Activated T-cell treated with anti-CD3 and anti-CD28 coated beads for 24 hours (primary cell): Measurements from ENCODE around the gene EHBP1L1.

Experiments used
- DNase-seq: peaks from one replicate; pipeline ENCODE4 v3.0.0-alpha.2; 2020; ENCODE audit warnings: low read depth

EHBP1L1 gene

DNA sequence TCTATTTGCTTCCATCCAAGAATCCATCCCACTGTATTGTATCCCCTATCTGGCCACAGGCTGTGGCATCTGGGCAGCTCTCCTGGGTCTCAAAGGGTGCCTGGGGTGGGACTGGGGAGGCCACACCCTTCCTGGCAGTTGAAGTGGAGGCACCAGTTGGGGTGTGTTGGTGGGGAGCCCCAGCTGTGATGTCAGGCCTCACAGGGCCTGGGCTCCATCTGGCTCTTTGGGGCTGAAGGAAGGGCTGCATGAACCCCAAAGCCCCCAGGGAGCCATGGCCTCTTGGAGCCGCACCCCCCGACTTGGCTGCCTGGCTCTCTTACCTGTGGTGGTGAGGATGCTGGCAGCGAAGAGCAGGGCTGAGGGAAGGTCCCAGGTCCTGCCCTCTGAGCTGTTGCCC is 19.3 kb downstream of the EHBP1L1 start:
- DNase-seq = no peak

DNA sequence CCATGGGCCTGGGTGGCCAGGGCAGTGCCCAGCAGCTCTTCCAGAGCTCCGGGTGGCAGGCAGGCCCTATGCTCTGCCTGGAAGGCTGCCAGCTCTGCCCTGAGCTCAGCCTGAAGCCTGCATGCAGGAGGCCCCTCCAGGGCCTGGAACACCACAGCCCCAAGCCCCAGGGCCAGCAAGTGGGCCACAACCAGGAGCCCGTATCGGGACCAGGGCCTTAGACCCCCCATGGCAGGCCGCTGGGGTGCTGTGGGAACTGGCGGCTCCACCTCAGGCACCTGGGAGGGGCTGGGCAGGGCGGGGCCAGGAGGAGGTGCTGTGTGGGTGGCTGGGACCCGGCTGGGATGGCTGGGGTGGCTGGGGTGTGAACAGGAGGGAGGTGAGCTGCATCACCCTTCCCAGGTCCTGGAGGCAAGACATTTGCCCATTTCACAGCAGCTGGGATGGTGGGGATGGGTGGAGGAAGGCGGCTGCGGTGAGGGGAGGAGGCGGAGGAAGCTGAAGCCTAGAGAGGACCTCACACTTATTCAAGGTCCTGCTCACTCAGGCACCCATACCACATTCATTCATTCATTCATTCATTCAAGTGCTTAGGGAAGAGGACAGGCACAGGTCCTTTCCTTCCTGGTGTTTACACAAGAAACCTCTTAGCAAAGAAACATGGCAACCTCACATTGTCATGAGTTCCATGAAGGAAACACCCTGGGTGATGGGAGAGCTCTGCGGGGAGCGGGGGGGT is 19.9 kb downstream of the EHBP1L1 start, which contains the start of gene KCNK7:
Gene KCNK7, minus strand, starts transcription at position 258 of the 739 bp plus-strand sequence. Its CDS starts 28 bp downstream, at position 230.
- no peak for DNase-seq

DNA sequence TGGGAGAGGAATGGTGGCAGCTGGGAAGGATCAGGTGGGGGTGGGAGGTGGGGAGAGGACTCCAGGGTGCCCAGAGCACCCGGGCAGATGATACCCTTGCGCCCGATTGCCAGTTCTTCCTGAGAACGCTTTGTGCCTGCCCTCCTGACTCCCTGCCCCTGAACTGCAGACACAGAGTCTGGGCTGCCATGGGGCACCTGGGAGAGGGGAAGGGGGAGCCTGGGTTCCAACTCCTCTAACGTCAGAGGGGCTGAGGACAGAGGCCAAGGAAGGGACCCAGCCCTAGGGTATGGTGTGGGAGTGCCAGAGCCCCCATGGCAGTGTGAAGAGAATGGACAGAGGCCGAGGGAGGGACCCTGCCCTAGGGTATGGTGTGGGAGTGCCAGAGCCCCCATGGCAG is 20.7 kb downstream of the EHBP1L1 start:
- DNase-seq = no peak

DNA sequence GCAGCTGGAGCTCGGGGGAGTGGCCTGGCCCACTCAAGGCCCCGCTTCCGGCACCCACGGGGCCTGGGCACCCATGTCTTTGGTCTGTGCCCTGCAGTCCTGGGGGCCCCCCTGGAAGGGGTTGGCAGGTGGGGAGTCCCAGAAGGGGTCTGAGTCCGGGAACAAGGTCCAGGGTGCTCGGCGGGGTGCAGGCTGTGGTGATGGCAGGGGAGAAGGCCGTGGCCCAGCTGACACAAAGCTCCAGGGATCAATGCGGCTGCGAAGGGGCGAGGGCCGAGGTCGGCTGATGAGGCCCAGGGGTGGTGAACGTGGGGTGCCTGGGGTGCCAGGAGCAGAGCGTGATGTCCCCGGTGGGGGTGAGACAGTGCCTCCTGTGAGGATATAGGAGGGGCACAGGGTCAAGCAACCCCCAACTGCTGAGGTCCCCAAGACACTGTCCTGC is 22.4 kb downstream of the EHBP1L1 start:
- no peak for DNase-seq

DNA sequence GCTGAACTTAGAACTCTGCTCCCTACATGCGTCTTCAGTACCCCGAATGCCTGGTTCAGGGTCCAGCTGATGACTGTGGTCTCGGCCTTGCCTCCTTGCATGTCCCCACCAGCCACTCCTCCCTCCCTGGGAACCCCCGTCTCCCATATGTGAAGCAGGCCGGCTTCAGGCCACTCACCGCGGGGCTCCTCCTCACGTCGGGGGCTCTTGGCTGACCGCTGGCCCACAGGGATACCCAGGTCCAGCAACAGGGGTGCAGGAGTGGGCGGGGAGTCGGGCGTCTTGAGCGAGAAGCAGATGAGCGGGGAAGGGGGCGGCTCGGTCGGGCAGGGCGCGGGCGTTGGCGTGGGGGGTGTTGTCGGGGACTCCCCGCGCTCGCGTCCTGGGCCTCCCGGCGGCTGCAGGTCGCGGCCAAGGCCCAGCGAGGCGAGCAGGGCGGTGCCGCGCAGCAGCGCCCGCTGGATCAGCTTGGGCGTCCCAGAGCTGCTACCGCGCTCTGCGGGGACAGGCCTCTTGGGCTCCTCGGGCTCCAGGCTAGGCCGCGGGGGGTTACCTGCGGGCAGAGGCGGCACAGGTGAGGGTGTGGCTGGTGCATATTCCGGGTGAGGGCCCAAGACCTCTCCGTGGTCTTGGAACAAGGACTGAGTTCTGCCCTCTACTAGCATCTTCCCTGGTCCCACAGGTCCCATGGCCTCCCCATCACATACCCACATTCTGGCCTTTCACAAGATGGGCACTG is 23.5 kb downstream of the EHBP1L1 start:
- DNase-seq = no peak

DNA sequence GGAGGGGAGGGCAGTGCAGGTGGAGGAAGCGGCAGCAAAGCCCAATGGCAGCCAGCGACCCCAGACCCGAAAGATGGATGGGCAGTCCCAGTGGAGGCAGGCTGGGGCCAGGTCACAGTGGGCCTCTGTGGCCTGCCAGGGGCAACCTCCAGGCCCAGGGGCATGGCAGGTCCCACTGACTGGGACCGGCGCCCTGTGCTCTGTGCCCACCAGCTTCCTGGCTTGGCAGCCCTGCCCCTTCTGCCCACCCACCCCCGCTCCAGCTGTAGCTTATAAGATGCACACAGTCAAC is 24.0 kb downstream of the EHBP1L1 start:
- DNase-seq = no peak

DNA sequence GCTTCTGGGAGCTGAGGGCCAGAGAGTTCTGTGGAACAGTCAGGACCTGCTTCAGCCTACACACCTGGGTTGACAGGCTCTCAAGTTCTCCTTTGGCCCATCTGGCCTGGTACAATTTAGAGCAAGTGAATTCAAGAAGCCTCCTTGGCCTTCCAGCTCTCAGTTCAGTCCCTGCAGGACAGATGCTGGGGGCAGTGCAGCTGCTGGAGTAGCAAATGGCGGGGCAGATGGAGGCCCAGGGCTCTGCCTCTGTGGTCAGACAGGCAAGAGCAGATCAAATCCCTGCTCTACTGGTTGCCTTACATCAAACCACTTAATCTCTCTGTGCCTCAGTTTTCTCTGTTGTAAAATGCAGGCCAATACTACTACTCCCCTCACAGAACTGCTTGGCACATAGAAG is 28.4 kb downstream of the EHBP1L1 start:
- no peak for DNase-seq

DNA sequence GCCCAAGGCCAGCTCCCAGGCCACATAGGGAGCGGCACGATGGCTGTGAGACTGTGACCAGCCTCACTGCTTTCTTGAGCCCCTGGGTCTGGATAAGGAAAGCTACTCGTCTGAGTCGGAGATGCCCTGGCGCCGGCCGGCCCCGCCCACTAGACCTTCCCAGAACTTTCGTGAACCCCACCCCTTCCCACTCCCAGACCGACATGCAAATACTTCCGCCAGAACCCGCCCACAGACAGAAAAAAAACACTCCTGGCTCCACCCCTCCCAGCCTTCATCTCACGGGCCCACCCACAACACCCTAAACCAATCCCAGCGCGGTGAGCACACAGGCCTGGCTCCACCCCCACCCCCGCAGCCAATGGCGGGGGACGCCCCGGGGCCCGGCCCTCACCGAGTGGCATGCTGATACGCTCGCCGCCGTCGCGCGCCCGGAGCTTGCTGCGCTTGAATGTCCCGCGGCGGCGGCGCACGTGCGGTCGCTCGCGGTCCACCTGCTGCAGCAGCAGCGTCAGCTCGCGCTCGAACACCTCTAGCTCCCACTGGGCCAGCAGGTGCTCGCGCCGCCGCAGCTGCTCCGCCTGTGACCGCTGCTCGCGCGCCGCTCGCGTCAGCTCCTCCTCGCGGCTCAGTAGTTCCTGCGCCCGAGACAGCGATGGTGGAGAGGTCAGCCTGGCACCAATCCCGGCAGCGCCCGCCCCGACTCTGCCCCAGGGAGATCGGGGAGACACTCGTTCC is 31.2 kb downstream of the EHBP1L1 start:
- DNase-seq = no peak

DNA sequence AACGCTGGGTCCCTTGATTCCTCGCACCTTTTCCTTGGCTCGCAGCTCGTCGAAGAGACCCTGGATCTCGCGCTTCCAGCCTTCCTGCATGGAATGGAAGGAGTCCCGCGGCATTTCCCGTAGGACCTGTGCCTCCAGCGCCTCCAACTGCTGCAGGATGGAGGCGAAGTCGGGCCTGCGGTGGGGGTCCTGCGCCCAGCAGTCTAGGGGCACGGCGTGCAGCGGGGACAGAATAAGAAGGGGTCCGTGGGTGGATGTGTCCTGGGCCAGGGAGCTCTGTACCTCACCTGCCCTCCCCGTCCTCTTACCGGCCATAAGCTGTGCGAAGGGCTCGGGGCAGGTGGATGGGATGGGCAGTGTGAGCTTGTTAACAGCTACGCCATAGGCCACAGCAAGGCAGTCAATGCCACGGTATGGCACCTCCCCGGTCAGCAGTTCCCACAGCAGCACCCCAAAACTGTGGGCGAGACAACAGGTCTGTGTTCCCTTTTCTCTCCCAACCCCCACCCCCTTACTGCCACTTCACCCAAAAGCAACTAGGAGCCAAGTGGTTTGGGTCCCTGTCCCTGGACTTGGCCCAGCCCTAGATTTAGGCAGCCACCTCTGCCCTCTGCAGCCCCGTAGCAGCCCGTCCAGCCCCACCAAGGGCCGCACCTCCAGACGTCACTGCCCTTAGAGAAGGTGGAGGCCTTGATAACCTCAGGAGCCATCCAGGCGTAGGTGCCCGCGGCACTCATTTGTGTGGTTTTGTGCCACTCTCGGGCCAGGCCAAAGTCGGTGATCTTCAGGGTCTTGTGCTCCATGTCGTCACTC is 32.0 kb downstream of the EHBP1L1 start:
- no peak for DNase-seq

DNA sequence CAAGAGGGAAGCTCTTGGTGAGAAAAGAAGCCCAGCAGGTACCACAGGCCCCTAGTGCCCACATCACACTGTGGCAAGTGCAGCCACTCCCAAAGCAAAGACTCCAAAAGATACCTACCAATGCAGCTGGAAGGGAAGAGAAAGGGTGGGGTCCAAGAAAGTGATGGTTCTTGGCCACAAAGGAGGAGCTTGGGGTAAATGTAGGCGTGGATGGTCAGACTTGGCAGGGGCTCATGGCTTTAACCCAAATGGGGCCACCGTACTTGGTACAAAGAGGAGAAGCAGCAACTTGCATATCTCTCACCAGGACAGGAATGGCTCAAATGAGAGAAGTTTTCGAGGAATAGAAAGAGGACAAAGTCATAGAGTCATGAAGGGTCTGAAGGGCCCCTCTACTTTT is 33.4 kb downstream of the EHBP1L1 start:
- DNase-seq = no peak

DNA sequence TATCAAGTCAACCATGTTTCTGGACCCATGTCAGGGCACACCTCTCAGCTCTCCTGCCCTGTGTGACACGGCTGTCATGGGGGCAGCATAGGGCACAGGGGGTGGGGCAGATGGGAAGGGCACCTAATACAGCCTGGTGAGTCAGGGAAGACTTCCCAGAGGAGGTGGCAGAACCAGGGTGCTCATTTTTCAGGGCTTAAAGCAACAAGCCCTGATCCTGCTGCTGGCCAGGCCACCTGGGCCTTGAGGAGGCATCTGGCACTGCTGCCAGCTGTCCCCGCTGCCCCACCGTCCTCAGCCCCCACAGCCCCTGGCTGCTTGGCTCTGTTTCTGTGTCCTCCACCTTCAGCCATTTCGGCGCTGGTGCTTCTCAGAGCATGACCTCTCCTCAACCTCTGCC is 33.8 kb downstream of the EHBP1L1 start:
- no peak for DNase-seq

DNA sequence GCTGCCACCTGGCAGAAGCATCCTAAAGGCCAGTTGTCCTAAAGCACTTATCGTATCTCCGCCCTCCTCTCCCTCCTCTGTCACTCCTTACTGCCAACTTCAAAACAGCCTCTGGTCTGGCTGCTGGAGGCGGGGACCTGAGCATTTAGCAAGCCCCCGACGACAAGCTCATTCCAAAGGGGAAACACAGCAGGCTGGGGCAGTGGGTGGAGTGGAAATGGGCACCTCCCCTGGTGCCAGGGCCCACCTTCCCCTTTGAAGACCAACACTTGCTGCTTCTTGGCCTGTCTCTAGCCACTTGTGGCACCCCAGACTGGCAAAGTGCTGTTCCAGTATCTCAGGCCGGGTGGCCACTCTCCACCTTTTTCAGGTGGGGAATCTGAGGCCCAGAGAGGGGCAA is 34.6 kb downstream of the EHBP1L1 start:
- DNase-seq = no peak

DNA sequence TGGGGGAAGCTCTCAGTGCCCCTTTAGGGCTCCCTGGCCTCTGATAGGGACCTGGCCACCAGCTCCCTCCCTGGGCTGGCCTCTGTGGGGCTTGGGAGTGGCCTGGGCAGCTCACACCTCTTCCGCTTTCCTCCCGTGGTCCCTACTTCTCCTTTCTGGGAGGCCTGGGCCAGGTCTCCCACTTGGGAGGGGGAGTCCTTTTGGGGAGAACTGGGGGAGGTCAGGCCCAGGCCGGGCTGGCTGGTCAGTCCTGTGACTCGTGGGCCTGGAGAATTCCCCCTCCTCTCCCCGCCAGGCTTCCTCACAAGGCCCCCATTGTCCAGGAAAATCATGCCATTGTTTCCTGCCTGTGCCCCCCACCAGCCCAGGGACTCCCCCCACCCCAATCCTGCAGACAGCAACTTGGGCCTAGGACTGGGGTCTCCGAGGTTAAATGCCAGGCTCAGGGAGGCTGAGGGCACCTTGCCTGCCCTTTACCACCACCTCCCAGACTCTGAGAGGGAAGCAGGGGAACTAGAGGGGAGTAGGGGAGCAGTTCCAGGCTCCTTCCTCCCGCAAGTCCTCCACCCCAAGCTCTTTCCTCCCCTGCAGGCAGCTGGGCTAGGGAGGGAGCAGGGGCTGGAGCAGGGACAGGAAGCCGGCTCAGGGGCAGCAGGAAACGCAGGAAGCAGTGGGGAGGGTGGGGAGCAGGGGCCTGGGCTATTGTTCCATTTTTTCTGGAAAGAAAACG is 35.3 kb downstream of the EHBP1L1 start:
- DNase-seq = no peak

DNA sequence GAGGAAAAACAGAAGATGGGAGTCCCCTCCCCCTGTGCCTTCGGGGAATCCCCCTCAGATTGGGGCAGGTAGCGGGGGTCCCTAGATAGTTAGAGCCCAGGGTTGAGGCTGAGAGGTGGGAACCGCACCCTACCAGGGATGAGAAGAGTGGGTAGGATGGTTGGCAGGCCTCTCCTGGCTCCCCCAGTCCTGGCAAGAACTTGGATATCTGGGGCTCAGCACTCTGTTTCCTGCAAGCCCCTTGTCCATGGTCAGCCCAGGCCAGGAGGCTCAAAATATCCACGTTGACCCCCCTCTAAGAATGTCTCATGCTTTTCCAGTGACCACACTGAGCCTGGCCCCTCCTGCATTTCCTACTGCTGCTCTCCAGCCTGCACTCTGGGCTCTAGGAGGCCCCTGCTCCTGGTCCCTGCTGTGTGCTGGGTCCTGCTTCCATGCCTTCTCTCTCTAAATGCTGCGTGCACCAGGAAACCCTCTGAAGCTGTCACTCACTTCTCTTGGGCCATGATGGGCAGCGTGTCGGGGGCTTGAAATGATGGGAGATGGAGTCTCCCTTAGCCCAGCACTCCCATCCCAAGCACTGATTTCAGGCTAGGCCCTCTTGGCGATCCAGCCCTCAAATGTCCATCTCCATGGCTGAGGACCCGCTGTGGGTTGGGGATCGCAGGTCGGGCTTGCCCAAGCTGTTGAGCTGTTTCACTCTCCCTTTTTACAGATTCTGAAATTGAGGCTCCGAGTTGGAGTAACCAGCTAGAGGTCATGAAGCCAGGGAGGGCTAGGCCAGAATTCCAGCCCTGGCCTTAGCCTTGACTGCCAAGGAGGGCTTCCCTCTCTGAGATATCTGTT is 36.1 kb downstream of the EHBP1L1 start:
- DNase-seq = no peak

DNA sequence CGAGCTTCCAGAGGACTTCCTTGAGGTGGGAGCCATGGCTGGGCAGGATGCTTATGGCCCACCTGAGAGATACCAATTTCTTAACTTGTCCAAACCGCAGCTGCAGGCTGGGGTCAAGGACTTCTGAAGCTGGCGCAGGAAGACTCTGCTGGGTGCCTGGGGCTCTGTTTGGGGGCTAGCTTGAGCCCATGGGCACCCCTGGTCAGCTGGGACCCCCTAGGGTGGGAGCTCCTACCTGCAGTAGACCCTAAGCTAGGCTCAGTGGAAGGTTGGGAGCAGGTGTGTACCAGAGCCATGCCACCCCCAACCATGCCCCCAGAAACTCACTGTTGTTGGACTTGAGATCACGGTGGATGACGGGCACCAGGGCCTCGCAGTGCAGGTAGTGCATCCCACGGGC is 36.8 kb downstream of the EHBP1L1 start:
- DNase-seq = no peak

DNA sequence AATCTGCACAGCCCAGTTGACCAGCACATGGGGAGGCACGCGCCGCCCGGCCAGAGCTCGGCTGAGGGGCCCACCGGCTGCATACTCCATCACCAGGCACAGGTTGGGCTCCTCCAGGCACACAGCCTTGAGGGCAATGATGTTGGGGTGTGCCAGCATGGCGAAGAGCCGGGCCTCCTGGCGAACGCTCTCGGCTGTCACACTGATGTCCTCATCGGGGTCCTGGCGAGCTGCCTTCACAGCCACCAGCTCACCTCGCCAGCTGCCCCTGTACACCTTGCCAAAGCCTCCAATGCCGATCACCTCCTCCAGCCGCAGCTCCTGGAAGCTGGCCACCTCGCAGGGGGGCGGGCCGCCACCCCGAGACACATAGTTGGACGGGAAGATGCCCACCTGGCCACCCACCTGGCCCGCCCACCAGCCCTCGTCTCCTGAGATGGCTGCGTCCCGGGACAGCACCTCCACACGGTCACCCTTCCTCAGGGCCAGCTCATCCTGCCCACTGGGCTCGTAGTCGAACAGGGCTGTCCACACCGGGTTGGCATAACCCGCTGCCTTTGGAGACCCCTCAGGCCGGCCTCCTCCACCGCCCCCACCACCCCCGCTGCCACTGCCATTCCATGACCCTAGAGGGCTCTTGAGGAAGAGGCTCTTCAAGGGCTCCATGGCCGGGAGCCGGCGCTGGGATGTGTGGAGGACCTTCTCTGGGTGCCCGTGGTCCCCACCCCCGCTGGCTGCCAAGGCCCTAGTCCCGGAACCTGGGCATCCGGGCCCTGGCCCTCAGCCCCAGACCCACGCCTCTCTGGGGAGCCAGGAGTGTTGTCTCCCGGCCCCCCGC is 37.5 kb downstream of the EHBP1L1 start:
- DNase-seq = no peak

DNA sequence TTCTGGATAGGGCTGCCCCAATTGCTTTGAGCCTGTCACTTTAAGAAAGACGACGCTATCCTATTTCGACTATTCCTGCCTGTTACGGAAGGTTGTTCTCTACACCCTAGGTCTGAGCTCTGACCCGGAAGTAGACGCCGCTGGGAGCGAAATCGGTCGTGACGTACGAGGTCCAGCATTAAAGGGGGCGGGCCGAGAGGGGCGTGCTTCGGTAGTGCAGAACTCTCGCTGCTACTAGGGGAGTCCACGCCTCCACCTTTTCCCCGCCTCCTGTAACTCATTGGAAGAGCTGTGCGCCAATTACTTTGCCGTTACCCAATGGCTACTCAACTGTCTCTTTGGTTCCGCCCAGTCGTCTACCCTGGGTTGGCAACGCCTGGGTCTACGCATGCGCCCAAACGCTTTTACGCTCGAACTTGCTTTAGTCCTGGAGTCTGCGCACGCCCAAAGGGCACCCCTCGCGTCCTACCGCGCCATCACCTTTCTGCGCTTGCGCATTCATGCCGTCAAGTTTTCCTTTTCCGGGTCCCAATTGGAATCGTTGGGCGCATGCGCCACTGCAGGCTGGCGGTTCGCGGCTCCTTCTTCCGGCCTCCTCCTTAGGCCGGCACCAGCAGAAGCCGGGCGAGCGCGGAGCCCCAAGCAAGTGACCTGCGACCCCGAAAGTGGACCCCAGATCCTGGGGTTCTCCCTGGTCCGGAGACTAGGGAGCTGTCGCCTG is 39.5 kb downstream of the EHBP1L1 start, which contains the start of gene PCNX3:
Gene PCNX3, plus strand, starts transcription at position 548 of the 721 bp plus-strand sequence. CDS start 536 bp downstream, outside the sequence.
- DNase-seq = peak; percentile 100

DNA sequence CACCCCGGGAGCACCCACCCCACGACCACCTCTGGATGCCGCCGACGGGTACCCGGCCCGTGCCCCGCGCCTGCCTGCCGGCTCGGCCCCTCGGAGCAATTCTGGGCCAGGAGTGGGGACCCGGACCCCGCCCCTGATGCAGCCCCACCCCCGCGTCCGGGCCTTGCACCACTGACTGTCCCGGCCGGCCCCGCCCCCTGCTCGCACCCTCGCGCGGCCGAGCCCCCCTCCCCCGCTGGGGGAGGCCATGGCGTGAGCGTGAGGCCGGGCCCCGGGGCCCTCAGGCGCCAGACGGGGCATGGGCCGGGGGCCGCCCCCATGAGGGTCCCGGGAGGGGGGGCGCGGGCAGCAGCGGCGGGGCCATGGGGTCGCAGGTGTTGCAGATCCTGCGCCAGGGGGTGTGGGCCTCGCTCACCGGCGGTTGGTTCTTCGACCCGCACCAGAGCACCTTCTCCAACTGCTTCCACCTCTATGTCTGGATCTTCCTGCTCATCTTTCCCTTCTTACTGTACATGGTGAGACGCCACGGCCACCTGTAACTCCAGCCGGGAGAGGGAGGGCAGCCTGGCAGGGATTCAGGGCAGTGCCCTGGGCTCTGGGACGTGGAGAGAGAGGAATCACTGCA is 40.2 kb downstream of the EHBP1L1 start:
- no peak for DNase-seq
